Loucy (cell line): Measurements from ENCODE around the gene DUSP16.

Experiments used
- CTCF ChIP-seq: fragments of 200-600 bp; sonication (generic); conservative IDR thresholded peaks from 2 replicates; pipeline ENCODE4 v1.5.1; 2014; ENCODE audit warnings: mild to moderate bottlenecking, antibody characterized with exemption, low read length
- EZH2phosphoT487 ChIP-seq: fragments of 200-600 bp; IDR thresholded peaks from 2 replicates; pipeline ENCODE4 v1.6.1; 2018; ENCODE audit warnings: antibody characterized with exemption, mild to moderate bottlenecking, moderate library complexity, borderline replicate concordance

- TF ChIP-seq CTCF (no peak), EZH2phosphoT487 (no peak)
Measured at GRCh38 chr12:12449533-12450025, 113.1 kb downstream of the DUSP16 start.
